RWPE2 (cell line): ENCODE data around the gene SV2C.

Experiments used
- ATAC-seq: fragments of 200-7000 bp; cut with Tn5 transposase; 3 replicates; pipeline ENCODE4 v1.9.1; 2021; ENCODE audit warnings: low read depth
- DNase-seq: peaks from one replicate; pipeline ENCODE4 v3.0.0-alpha.2; 2020; ENCODE audit warnings: low spot score
- H3K27ac ChIP-seq: fragments of 450-650 bp; 2 replicates; pipeline ENCODE4 v1.5.1; 2017; ENCODE audit warnings: mild to moderate bottlenecking; ENCODE audit not compliant: poor library complexity, severe bottlenecking
- H3K27me3 ChIP-seq: fragments of 250-450 bp; sonication (Bioruptor Pico); 2 replicates; pipeline ENCODE4 v1.5.1; 2021; ENCODE audit warnings: mild to moderate bottlenecking, moderate library complexity; ENCODE audit not compliant: insufficient read depth, poor library complexity, severe bottlenecking
- H3K36me3 ChIP-seq: fragments of 250-450 bp; sonication (Bioruptor Pico); 2 replicates; pipeline ENCODE4 v1.5.1; 2020; ENCODE audit warnings: low read depth, mild to moderate bottlenecking, moderate library complexity
- H3K4me1 ChIP-seq: fragments of 250-450 bp; sonication (Bioruptor Pico); 2 replicates; pipeline ENCODE4 v1.5.1; 2021; ENCODE audit warnings: mild to moderate bottlenecking, moderate library complexity; ENCODE audit not compliant: insufficient read depth, poor library complexity, severe bottlenecking
- H3K4me3 ChIP-seq: fragments of 250-450 bp; sonication (Bioruptor Pico); 2 replicates; pipeline ENCODE4 v1.5.1; 2021; ENCODE audit warnings: mild to moderate bottlenecking, moderate library complexity; ENCODE audit not compliant: severe bottlenecking
- H3K9me3 ChIP-seq: fragments of 250-450 bp; sonication (Bioruptor Pico); 2 replicates; pipeline ENCODE4 v1.5.1; 2021; ENCODE audit warnings: mild to moderate bottlenecking, moderate library complexity; ENCODE audit not compliant: severe bottlenecking
- TF ChIP-seq, protein P1 (sequence below): fragments of 450-650 bp; IDR thresholded peaks from one replicate; pipeline ENCODE4 v1.5.1; 2017; ENCODE audit warnings: mild to moderate bottlenecking, moderate library complexity; ENCODE audit not compliant: poor library complexity, severe bottlenecking

SV2C gene

DNA sequence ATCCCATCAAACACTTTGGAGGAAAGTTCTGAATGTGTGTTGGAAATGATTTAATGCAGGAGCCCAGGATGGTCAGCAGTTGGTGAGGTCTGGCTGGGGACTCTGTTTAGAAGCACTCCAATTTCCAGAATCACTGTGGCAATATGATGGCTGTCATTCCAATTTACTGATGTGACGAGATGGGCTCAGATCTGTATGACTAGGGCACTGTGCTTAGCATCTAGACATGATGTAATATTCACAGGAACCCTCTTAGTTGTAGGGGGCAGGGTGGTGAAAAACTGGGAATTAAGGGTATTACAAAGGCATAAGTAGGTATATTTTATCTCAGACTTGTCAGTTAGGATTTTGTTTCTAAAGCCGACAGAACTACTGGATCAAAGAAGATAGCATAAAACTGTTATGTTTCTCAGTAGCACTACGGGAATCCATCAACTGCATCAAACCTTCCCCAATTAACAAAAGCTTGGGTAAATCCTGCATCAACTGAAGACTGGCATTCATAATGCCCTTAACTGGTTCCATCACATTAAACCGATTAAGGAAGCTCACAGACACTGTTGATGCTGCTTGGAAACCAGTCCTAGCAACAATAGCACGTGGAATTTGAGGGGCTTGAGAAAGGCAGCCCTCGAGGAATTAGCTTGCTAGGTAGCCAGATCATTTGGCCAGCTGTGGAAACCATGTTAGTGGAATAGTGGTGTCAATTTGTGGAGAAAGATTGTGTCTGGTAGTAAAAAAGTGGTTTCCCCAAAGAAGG is 86.1 kb downstream of the SV2C start:
- H3K9me3 ChIP-seq = no peaks in the 10 kb centered on the region
- no peaks in the 10 kb centered on the region for H3K4me1 ChIP-seq
- H3K36me3 ChIP-seq = no peaks in the 10 kb centered on the region
- TF ChIP-seq, protein P1, sequence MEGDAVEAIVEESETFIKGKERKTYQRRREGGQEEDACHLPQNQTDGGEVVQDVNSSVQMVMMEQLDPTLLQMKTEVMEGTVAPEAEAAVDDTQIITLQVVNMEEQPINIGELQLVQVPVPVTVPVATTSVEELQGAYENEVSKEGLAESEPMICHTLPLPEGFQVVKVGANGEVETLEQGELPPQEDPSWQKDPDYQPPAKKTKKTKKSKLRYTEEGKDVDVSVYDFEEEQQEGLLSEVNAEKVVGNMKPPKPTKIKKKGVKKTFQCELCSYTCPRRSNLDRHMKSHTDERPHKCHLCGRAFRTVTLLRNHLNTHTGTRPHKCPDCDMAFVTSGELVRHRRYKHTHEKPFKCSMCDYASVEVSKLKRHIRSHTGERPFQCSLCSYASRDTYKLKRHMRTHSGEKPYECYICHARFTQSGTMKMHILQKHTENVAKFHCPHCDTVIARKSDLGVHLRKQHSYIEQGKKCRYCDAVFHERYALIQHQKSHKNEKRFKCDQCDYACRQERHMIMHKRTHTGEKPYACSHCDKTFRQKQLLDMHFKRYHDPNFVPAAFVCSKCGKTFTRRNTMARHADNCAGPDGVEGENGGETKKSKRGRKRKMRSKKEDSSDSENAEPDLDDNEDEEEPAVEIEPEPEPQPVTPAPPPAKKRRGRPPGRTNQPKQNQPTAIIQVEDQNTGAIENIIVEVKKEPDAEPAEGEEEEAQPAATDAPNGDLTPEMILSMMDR = no peak
- no peak overlapping the region for H3K4me3 ChIP-seq
- H3K27me3 ChIP-seq = peaks cover 19% of the 10 kb centered on the region
- no peak for DNase-seq
- no peak overlapping the region for H3K27ac ChIP-seq
- ATAC-seq = no peak

DNA sequence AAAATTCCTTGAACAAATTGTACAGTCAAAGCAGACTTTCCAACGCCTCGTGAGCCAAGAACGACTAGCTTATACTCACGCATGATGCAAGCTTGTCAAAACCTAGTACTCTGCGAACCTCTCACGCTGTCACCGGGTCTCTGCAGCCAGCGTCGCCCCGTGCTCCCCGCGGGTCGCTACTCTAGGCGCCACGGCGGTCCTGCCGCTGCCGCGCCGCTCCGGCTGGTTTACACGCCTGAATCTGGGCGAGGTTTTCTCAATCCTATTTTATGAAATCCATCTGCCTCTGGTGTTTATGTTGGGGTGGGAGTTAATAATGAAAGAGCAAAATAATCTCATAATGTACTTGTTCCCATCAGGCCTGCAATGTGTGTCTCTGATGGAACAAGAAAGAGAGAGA is 90.9 kb downstream of the SV2C start:
- no peak for DNase-seq
- Histone ChIP-seq H3K4me1 (no peaks in the 10 kb centered on the region), H3K4me3 (no peak overlapping the region), H3K27ac (no peak overlapping the region), H3K9me3 (no peaks in the 10 kb centered on the region), H3K27me3 (peaks cover 10% of the 10 kb centered on the region), H3K36me3 (no peaks in the 10 kb centered on the region)
- TF ChIP-seq, protein P1 = no peak
- ATAC-seq = no peak

DNA sequence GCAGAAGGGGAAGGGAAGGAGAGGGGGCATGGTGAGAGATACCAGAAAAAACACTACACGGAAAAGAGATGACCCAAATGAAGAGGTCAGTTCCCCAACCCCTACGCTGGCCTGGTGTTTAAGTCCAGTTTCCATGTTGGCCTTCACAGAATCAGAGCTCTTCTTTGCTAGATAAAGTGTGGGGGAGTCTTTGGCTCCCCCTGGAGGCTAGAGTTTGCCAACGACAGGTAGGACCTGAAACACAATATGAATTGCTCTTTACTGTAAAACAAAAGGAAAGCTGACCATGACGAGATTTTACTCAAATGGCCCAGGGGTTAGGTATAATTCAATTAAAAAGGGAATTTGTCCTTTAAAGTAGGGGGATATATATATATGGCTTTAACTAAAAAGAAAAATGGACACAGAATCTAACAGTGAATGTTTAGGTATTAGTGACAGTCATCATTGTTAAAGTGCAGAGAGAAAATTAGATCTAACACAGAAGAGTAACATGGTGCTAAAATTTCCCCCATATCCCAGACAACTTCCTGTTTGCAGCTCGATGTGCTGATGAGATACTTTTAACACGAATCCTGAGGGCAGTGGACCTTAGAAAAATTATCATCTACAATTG is 92.0 kb downstream of the SV2C start:
- DNase-seq = no peak
- Histone ChIP-seq H3K4me1 (no peaks in the 10 kb centered on the region), H3K4me3 (no peak overlapping the region), H3K27ac (no peak overlapping the region), H3K9me3 (no peaks in the 10 kb centered on the region), H3K27me3 (peaks cover 4% of the 10 kb centered on the region), H3K36me3 (no peaks in the 10 kb centered on the region)
- ATAC-seq = peak; percentile 72
- TF ChIP-seq, protein P1 = peak; percentile 94

DNA sequence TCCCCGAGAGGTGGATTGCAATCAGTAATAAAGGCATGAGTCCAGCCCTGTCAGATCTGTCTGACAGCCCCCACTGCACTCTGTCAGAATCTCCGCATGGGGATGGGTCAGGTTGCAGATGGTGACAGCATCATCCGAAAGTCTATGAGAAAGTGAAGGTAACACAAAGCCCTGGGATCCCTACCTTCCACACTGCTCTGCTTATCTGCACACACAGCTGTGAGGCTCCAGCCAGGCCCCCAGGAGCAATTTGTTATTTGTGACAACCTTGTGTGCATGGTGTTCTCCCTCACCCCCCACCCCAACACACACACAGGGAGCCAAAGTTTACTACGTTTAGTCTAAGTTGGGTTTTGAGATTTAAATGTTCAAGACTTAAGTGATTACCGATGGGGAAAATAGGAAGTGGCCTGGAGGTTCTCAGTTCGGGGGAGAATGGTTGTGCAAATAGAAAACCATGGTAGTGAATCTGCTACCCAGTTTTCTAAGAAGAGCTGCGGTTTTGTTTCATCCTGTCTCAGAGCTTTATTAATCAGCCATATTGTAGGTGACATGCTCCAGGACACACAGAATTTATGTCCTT is 92.7 kb downstream of the SV2C start:
- H3K9me3 ChIP-seq = no peaks in the 10 kb centered on the region
- H3K4me3 ChIP-seq = no peak overlapping the region
- ATAC-seq = no peak
- no peaks in the 10 kb centered on the region for H3K36me3 ChIP-seq
- no peak overlapping the region for H3K27ac ChIP-seq
- no peaks in the 10 kb centered on the region for H3K4me1 ChIP-seq
- TF ChIP-seq, protein P1 = no peak
- no peak for DNase-seq
- H3K27me3 ChIP-seq = peaks cover 4% of the 10 kb centered on the region

DNA sequence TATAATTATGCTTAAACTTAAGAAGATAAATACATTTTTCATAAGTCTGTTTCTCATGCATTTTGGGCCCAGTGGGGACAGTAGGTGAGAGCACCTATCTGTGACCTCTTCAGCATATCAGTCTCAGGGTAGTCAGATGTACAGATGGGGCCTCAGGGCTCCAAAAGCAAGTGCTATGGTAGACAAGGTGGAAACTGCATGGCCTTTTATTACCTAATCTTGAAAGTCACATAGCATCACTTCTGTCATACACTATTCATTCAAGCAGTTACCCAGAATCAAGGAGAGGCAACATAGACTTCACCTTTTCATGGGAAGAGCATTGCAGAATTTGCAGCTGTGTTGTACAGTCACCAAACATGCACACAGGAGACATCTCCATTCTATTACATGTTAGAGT is 94.8 kb downstream of the SV2C start:
- Histone ChIP-seq H3K36me3 (no peaks in the 10 kb centered on the region), H3K4me1 (no peaks in the 10 kb centered on the region), H3K27me3 (peaks cover 4% of the 10 kb centered on the region), H3K27ac (no peak overlapping the region), H3K4me3 (no peak overlapping the region), H3K9me3 (no peaks in the 10 kb centered on the region)
- DNase-seq = no peak
- TF ChIP-seq, protein P1 = no peak
- ATAC-seq = no peak
